ENCODE measurements around the gene SWAP70.

GRCh38 chr11:9740202-9740883 is 76.5 kb downstream of the SWAP70 start:
- TF ChIP-seq, protein P1, sequence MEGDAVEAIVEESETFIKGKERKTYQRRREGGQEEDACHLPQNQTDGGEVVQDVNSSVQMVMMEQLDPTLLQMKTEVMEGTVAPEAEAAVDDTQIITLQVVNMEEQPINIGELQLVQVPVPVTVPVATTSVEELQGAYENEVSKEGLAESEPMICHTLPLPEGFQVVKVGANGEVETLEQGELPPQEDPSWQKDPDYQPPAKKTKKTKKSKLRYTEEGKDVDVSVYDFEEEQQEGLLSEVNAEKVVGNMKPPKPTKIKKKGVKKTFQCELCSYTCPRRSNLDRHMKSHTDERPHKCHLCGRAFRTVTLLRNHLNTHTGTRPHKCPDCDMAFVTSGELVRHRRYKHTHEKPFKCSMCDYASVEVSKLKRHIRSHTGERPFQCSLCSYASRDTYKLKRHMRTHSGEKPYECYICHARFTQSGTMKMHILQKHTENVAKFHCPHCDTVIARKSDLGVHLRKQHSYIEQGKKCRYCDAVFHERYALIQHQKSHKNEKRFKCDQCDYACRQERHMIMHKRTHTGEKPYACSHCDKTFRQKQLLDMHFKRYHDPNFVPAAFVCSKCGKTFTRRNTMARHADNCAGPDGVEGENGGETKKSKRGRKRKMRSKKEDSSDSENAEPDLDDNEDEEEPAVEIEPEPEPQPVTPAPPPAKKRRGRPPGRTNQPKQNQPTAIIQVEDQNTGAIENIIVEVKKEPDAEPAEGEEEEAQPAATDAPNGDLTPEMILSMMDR (conservative IDR thresholded peaks at IDR 0.05; ENCODE audit: low read length) = no peak
- TF ChIP-seq EZH2phosphoT487 (IDR thresholded peaks at IDR 0.05; ENCODE audit: borderline replicate concordance) = no peak
